Thyroid gland (tissue), 4 donors: Measurements from ENCODE around the gene AKAP6.

Experiments used
- CTCF ChIP-seq, 6 experiments: fragments of 200-600 bp in 3 of 6; fragments of 450-650 bp in 3 of 6; sonication (generic) in 3 of 6; IDR thresholded peaks; one replicate each; pipeline ENCODE4 v1.5.1; 2016 to 2019; ENCODE audit warnings: antibody characterized with exemption in 6 of 6, mild to moderate bottlenecking in 2 of 6, inconsistent platforms in 1 of 6, moderate library complexity in 1 of 6
- POLR2A ChIP-seq, 2 donors: fragments of 450-650 bp; IDR thresholded peaks; one replicate each; pipeline ENCODE4 v1.6.1; 2017; ENCODE audit warnings: antibody characterized with exemption in 2 of 2, mild to moderate bottlenecking in 2 of 2, moderate library complexity in 1 of 2

GRCh38 chr14:32784405-32784804 is 455.3 kb downstream of the AKAP6 start:
- TF ChIP-seq CTCF (IDR thresholded peaks at IDR 0.05) (no peak), POLR2A (IDR thresholded peaks at IDR 0.05) (no peak)
